H1 (cell line): ENCODE data around the gene PHLDA1. TPM values are rescaled to one million over a fixed set of nuclear protein-coding genes. Genes with fewer than 3 reads are reported as not detected.

Experiments
- CTCF ChIA-PET: fragments of 300-600 bp; sonication (Branson Sonifier 250); formaldehyde crosslinking; loops from one replicate; lab custom pipeline; 2021; ENCODE audit not compliant: partially characterized antibody; lab: Charles Lee
- POLR2A ChIA-PET: fragments of 300-600 bp; sonication (Branson Sonifier 250); formaldehyde crosslinking; loops from one replicate; lab custom pipeline; 2021; ENCODE audit warnings: inconsistent platforms; ENCODE audit not compliant: partially characterized antibody; lab: Charles Lee
- DNase-seq, 2 experiments: peaks; one replicate each; pipeline versions ENCODE4 v3.0.0 to v3.0.0-alpha.2; 2010 to 2022; ENCODE audit warnings: low spot score in 2 of 2, low read depth in 1 of 2, mixed read lengths in 1 of 2
- FAIRE-seq: peaks from 2 replicates; lab custom pipeline; 2011; peaks lifted over from hg19 to GRCh38; lab: Jason Lieb, UNC
- H2AFZ ChIP-seq: 2 replicates; pipeline ENCODE4 v1.8.1; 2012; ENCODE audit warnings: low read length, inconsistent platforms
- H2AK5ac ChIP-seq: 2 replicates; pipeline ENCODE4 v1.6.1; 2013; ENCODE audit warnings: low read depth, low read length
- H2BK120ac ChIP-seq: replicated peaks from 2 replicates; pipeline ENCODE3; 2013; ENCODE audit warnings: low read depth, low read length, inconsistent platforms
- H2BK12ac ChIP-seq: 2 replicates; pipeline ENCODE4 v1.6.1; 2013; ENCODE audit warnings: low read depth, low read length
- H2BK15ac ChIP-seq: 2 replicates; pipeline ENCODE4 v1.6.1; 2013; ENCODE audit warnings: low read length
- H2BK20ac ChIP-seq: 2 replicates; pipeline ENCODE4 v1.6.1; 2013; ENCODE audit warnings: low read length
- H2BK5ac ChIP-seq: 2 replicates; pipeline ENCODE4 v1.6.1; 2013; ENCODE audit warnings: low read depth, low read length
- H3K14ac ChIP-seq: 2 replicates; pipeline ENCODE4 v1.6.1; 2013; ENCODE audit warnings: inconsistent platforms; ENCODE audit not compliant: insufficient read length
- H3K18ac ChIP-seq: 2 replicates; pipeline ENCODE4 v1.6.1; 2013; ENCODE audit warnings: low read length; ENCODE audit errors: extremely low read depth
- H3K23ac ChIP-seq: 2 replicates; pipeline ENCODE4 v1.6.1; 2013; ENCODE audit warnings: inconsistent platforms; ENCODE audit not compliant: insufficient read length
- H3K23me2 ChIP-seq: 2 replicates; pipeline ENCODE4 v1.6.1; 2013; ENCODE audit warnings: low read depth, low read length
- H3K27ac ChIP-seq: 2 replicates; pipeline ENCODE4 v1.6.1; 2011; ENCODE audit warnings: low read depth, low read length, inconsistent platforms
- H3K27me3 ChIP-seq, 4 experiments: replicated peaks in 1 of 4; 1 replicate in 1 of 4; 2 replicates in 3 of 4; pipeline versions ENCODE4 v1.6.1 to v1.8.1; 2011 to 2013; ENCODE audit warnings: low read length in 3 of 4, mild to moderate bottlenecking in 3 of 4, inconsistent platforms in 2 of 4, mixed read lengths in 2 of 4, moderate library complexity in 1 of 4; ENCODE audit not compliant: control insufficient read depth in 3 of 4, insufficient read depth in 3 of 4; ENCODE audit errors: extremely low read depth in 1 of 4
- H3K36me3 ChIP-seq, 4 experiments: 2 replicates each; pipeline versions ENCODE4 v1.6.1 to v1.8.1; 2011 to 2013; ENCODE audit warnings: mild to moderate bottlenecking in 4 of 4, low read length in 3 of 4, moderate library complexity in 2 of 4, control low read depth in 1 of 4, inconsistent platforms in 1 of 4; ENCODE audit not compliant: insufficient read depth in 4 of 4, control insufficient read depth in 2 of 4
- H3K4ac ChIP-seq: replicated peaks from 2 replicates; pipeline ENCODE3; 2013; ENCODE audit warnings: low read length, low read depth, mixed read lengths, inconsistent platforms; ENCODE audit not compliant: insufficient read length
- H3K4me1 ChIP-seq, 4 experiments: replicated peaks in 1 of 4; 1 replicate in 1 of 4; 2 replicates in 3 of 4; pipeline versions ENCODE4 v1.6.1 to v1.8.1; 2011 to 2013; ENCODE audit warnings: low read length in 3 of 4, inconsistent platforms in 2 of 4, mixed read lengths in 1 of 4; ENCODE audit not compliant: insufficient read depth in 4 of 4, control insufficient read depth in 3 of 4
- H3K4me2 ChIP-seq, 2 experiments: 2 replicates each; pipeline versions ENCODE4 v1.6.1 to v1.8.1; 2011 to 2013; ENCODE audit warnings: low read depth in 2 of 2, low read length in 2 of 2, control low read depth in 1 of 2, inconsistent platforms in 1 of 2, mild to moderate bottlenecking in 1 of 2; ENCODE audit not compliant: insufficient read depth in 1 of 2
- H3K4me3 ChIP-seq, 4 experiments: fragments of 200-600, 300-600 bp in 1 of 4; sonication (generic), shearing (Covaris generic), sonication (Bioruptor Twin) in 1 of 4; 2 replicates each; pipeline versions ENCODE4 v1.5.1 to v1.8.1; 2011 to 2016; ENCODE audit warnings: low read length in 4 of 4, low read depth in 3 of 4, control low read depth in 2 of 4, inconsistent platforms in 2 of 4, mild to moderate bottlenecking in 2 of 4, mixed read lengths in 1 of 4, moderate library complexity in 1 of 4; ENCODE audit not compliant: insufficient read depth in 2 of 4; ENCODE audit errors: extremely low read depth in 1 of 4
- H3K56ac ChIP-seq: replicated peaks from 2 replicates; pipeline ENCODE3; 2013; ENCODE audit warnings: low read depth, mild to moderate bottlenecking, mixed read lengths, low read length, inconsistent platforms; ENCODE audit not compliant: insufficient read length
- H3K79me1 ChIP-seq: 2 replicates; pipeline ENCODE4 v1.6.1; 2013; ENCODE audit warnings: low read depth, low read length, control low read depth
- H3K79me2 ChIP-seq, 2 experiments: 2 replicates each; pipeline versions ENCODE4 v1.6.1 to v1.8.1; 2012 to 2013; ENCODE audit warnings: low read length in 2 of 2, mild to moderate bottlenecking in 2 of 2, inconsistent platforms in 1 of 2; ENCODE audit not compliant: insufficient read depth in 2 of 2, control insufficient read depth in 1 of 2
- H3K9ac ChIP-seq, 4 experiments: replicated peaks in 1 of 4; 1 replicate in 1 of 4; 2 replicates in 3 of 4; pipeline versions ENCODE4 v1.6.1 to v1.8.1; 2011 to 2013; ENCODE audit warnings: low read depth in 3 of 4, low read length in 3 of 4, control low read depth in 2 of 4, mild to moderate bottlenecking in 2 of 4, moderate library complexity in 2 of 4, inconsistent platforms in 1 of 4; ENCODE audit errors: extremely low read depth in 1 of 4
- H3K9me3 ChIP-seq, 2 experiments: 2 replicates each; pipeline versions ENCODE4 v1.6.1 to v1.8.1; 2012 to 2013; ENCODE audit warnings: mild to moderate bottlenecking in 2 of 2, moderate library complexity in 2 of 2, control low read depth in 1 of 2, inconsistent platforms in 1 of 2, low read depth in 1 of 2, low read length in 1 of 2, mixed read lengths in 1 of 2; ENCODE audit not compliant: insufficient read depth in 2 of 2
- H4K20me1 ChIP-seq, 2 experiments: replicated peaks in 1 of 2; 2 replicates each; pipeline versions ENCODE3 to v1.8.1; 2011 to 2013; ENCODE audit warnings: inconsistent platforms in 2 of 2, low read length in 2 of 2, mild to moderate bottlenecking in 1 of 2; ENCODE audit not compliant: insufficient read depth in 2 of 2, control insufficient read depth in 1 of 2
- H4K5ac ChIP-seq: 2 replicates; pipeline ENCODE4 v1.6.1; 2013; ENCODE audit warnings: low read length, low read depth, mixed read lengths, inconsistent platforms; ENCODE audit not compliant: insufficient read length
- H4K8ac ChIP-seq: 2 replicates; pipeline ENCODE4 v1.8.0; 2013; ENCODE audit warnings: mild to moderate bottlenecking, moderate library complexity, low read length, inconsistent platforms; ENCODE audit not compliant: insufficient read depth; ENCODE audit errors: extremely low read depth
- H4K91ac ChIP-seq: replicated peaks from 2 replicates; pipeline ENCODE3; 2013; ENCODE audit warnings: low read length, mixed read lengths, inconsistent platforms; ENCODE audit not compliant: insufficient read length
- CBX5 ChIP-seq: fragments of 300-800, 300-1000 bp; sonication (generic); IDR thresholded peaks from 2 replicates; pipeline ENCODE4 v1.7.1; 2016; ENCODE audit warnings: antibody characterized with exemption, low read length, low read depth
- KDM1A ChIP-seq: fragments of 200-600, 300-600 bp; sonication (generic); IDR thresholded peaks from 2 replicates; pipeline ENCODE4 v1.7.1; 2016; ENCODE audit warnings: mild to moderate bottlenecking, low read length, borderline replicate concordance
- NRF1 ChIP-seq: IDR thresholded peaks from 2 replicates; pipeline ENCODE4 v1.6.1; 2011; ENCODE audit warnings: mild to moderate bottlenecking, low read depth, low read length, improper control_type of control experiment
- POLR2A ChIP-seq, 2 experiments: IDR thresholded peaks; 1 replicate in 1 of 2; 2 replicates in 1 of 2; pipeline ENCODE4 v1.6.1; 2011; ENCODE audit warnings: low read depth in 2 of 2, low read length in 2 of 2, mild to moderate bottlenecking in 2 of 2; ENCODE audit errors: control extremely low read depth in 1 of 2
- POU5F1 ChIP-seq: IDR thresholded peaks from 2 replicates; pipeline ENCODE4 v1.6.1; 2011; ENCODE audit warnings: low read depth, mild to moderate bottlenecking, low read length, moderate library complexity
- RAD21 ChIP-seq, 2 experiments: IDR thresholded peaks in 1 of 2; conservative IDR thresholded peaks in 1 of 2; 2 replicates each; pipeline ENCODE4 v1.6.1; 2011; ENCODE audit warnings: low read depth in 2 of 2, low read length in 2 of 2, improper control_type of control experiment in 1 of 2, inconsistent platforms in 1 of 2, mild to moderate bottlenecking in 1 of 2, moderate library complexity in 1 of 2
- RNF2 ChIP-seq: fragments of 200-900, 300-1000 bp; sonication (generic); IDR thresholded peaks from 2 replicates; pipeline ENCODE4 v1.7.1; 2016; ENCODE audit warnings: borderline replicate concordance, low read depth, mild to moderate bottlenecking, antibody characterized with exemption, low read length; ENCODE audit not compliant: poor library complexity, severe bottlenecking; ENCODE audit errors: missing control alignments
- RXRA ChIP-seq: IDR thresholded peaks from 2 replicates; pipeline ENCODE4 v1.6.1; 2011; ENCODE audit warnings: low read depth, mild to moderate bottlenecking, low read length, moderate library complexity; ENCODE audit not compliant: insufficient read depth
- SP2 ChIP-seq: IDR thresholded peaks from 2 replicates; pipeline ENCODE4 v1.6.1; 2012; ENCODE audit warnings: mild to moderate bottlenecking, low read length, inconsistent platforms
- WGBS, 2 experiments: shearing (Covaris generic) in 1 of 2; methylation state at CpG; one replicate each; pipeline versions ENCODE4 v1.1.6 to v1.1.7; 2013 to 2015; ENCODE audit warnings: low lambda C conversion rate in 2 of 2, mixed read lengths in 2 of 2, inconsistent platforms in 1 of 2, low coverage in 1 of 2, missing lambda C conversion rate in 1 of 2; ENCODE audit not compliant: insufficient replicate concordance in 2 of 2, insufficient coverage in 1 of 2, insufficient read length in 1 of 2; ENCODE audit errors: extremely low coverage in 1 of 2, missing lambda C conversion rate in 1 of 2; 5-methylcytosine and 5-hydroxymethylcytosine counted together
- polyA plus RNA-seq, 7 experiments: library from polyadenylated mRNA; depleted of rRNA in 3 of 7; stranded (reverse) in 5 of 7; unstranded in 2 of 7; fragments of >200 nt in 5 of 7; fragments of 200-250 nt in 2 of 7; gene quantifications; 1 replicate in 5 of 7; 2 replicates in 1 of 7; 4 replicates in 1 of 7; pipeline versions ENCODE4 v1.2.1 to v1.2.3, GENCODE V29; 2011 to 2013; ENCODE audit warnings: missing spikeins in 2 of 7, mixed read lengths in 2 of 7
- total RNA-seq: library from RNA; stranded (reverse); fragmentation: NEBNext Ultra II Directional; extraction: Animal tissue kit (Norgen Biotek cat#: 25700); gene quantifications from 2 replicates; pipeline ENCODE4 v1.2.1, GENCODE V29; 2021
- TF ChIP-seq, protein P1 (sequence below): IDR thresholded peaks from 2 replicates; pipeline ENCODE4 v1.6.1; 2011; ENCODE audit warnings: low read depth, mild to moderate bottlenecking, low read length; ENCODE audit not compliant: insufficient read depth

The PHLDA1 gene
- total and polyA plus RNA-seq, 2 of the 8 experiments (the other 6 are each of a cell fraction or from before 2014, with no cell fraction given), result 18.9 to 19.4 TPM

DNA sequence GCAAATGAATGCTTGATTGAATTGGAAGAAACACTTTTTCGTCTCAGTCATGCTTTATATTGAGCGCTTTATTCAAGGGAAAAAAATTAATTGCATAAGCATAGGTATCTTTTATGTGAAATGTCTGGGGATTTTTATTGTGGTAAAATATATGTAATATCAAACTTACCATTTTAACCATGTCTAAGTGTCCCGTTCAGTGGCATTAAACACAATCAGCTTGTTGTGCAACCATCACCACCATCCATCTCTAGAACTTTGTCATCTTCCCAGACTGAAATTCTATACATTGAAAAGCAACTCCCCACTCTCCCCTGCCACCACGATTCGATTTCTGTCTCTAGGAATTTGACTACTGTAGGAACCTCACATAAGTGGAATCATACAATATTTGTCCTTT lies 39.8 kb downstream of the PHLDA1 start:
- Histone ChIP-seq H2BK20ac (no peak overlapping the region), H2BK120ac (no peak overlapping the region), H2BK5ac (no peak overlapping the region), H3K4ac (no peak overlapping the region), H3K23ac (no peak overlapping the region), H3K27me3 (no peaks in the 10 kb centered on the region), H2AK5ac (no peak overlapping the region), H4K8ac (no peak overlapping the region), H3K9ac (no peak overlapping the region)
- ChIA-PET POLR2A (no interaction called here), CTCF (interaction anchor here (0.7 to 1.2 kb wide), 3 partner anchors 14 to 52 kb away, joined by 3 to 6 read pairs (median 3); no protein-coding TSS in a partner anchor)
- no peak for DNase-seq
- TF ChIP-seq SP2 (no peak), KDM1A (no peak), POLR2A (IDR thresholded peaks at IDR 0.05; ENCODE audit: control extremely low read depth in 1 of 2, low read depth in 2 of 2, low read length in 2 of 2) (no peak), POU5F1 (no peak), RAD21 (IDR thresholded peaks at IDR 0.05 in 1 of 2, conservative IDR thresholded peaks at IDR 0.05 in 1 of 2; ENCODE audit: low read depth in 2 of 2, low read length in 2 of 2) (no peak), NRF1 (no peak), RXRA (no peak), RNF2 (no peak), CBX5 (no peak)
- TF ChIP-seq, protein P1, sequence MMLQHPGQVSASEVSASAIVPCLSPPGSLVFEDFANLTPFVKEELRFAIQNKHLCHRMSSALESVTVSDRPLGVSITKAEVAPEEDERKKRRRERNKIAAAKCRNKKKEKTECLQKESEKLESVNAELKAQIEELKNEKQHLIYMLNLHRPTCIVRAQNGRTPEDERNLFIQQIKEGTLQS, result no peak
- TF ChIP-seq, all 59 proteins: peak for 0
- H3K14ac ChIP-seq, result no peak overlapping the region
- H3K9me3 ChIP-seq, result no peaks in the 10 kb centered on the region
- H4K91ac ChIP-seq, result no peak overlapping the region
- no peaks in the 10 kb centered on the region for H3K79me1 ChIP-seq
- H3K4me1 ChIP-seq, result no peaks in the 10 kb centered on the region
- no peak overlapping the region for H3K56ac ChIP-seq
- H3K18ac ChIP-seq, result no peak overlapping the region
- H3K4me2 ChIP-seq, result no peak overlapping the region
- H3K27ac ChIP-seq, result no peak overlapping the region
- FAIRE-seq, result no peak
- H3K79me2 ChIP-seq, result no peaks in the 10 kb centered on the region
- H4K5ac ChIP-seq, result no peak overlapping the region
- H3K23me2 ChIP-seq, result no peaks in the 10 kb centered on the region
- no peaks in the 10 kb centered on the region for H4K20me1 ChIP-seq
- no peak overlapping the region for H3K4me3 ChIP-seq
- no peak overlapping the region for H2AFZ ChIP-seq
- H2BK15ac ChIP-seq, result no peak overlapping the region
- no peak overlapping the region for H2BK12ac ChIP-seq
- WGBS, 2 experiments, result 83% methylated on average over 5 of the region's 5 CpGs; no CpG with 5 or more reads in 1 of the 2 experiments
- H3K36me3 ChIP-seq, result no peaks in the 10 kb centered on the region
